GM23248 (cell line): Measurements from ENCODE around the gene TRIM40.

Experiments used
- EZH2 ChIP-seq: fragments of 200-600 bp; sonication (generic); IDR thresholded peaks from 2 replicates; pipeline ENCODE4 v1.6.1; 2018; ENCODE audit warnings: antibody characterized with exemption, mild to moderate bottlenecking; ENCODE audit not compliant: insufficient read depth, poor library complexity, severe bottlenecking
- EZH2phosphoT487 ChIP-seq: fragments of 200-600 bp; sonication (generic); IDR thresholded peaks from 2 replicates; pipeline ENCODE4 v1.6.1; 2018; ENCODE audit warnings: antibody characterized with exemption, moderate library complexity, mild to moderate bottlenecking, low read depth; ENCODE audit not compliant: insufficient read depth

DNA sequence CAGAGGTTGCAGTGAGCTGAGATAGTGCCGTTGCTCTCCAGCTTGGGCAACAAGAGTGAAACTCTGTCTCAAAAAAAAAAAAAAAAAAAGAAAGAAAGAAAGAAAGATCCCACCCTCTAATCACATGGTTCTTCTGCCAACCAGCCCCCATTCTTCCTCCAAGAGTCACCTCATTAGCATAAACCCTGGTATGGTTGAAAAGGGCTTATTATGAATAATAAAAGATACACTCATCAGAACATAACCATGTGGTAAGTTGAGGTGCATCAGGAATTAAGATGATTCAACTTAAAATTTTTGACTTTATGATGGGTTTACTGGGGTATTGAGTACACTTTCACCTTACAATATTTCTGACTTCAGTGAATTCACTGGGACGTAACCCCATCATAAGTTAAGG, 793 bp upstream of the TRIM40 start:
- no peak for TF ChIP-seq EZH2
- no peak for TF ChIP-seq EZH2phosphoT487
